SU-DHL-6 (cell line): Measurements from ENCODE around the gene BRD9.

Source experiments
- H2AFZ ChIP-seq: fragments of 200-600 bp; sonication (generic); 2 replicates; pipeline ENCODE4 v1.6.1; 2014; ENCODE audit warnings: low read depth, mild to moderate bottlenecking, moderate library complexity, mixed read lengths, antibody characterized with exemption, low read length; ENCODE audit not compliant: severe bottlenecking
- H3F3A ChIP-seq: fragments of 200-600 bp; shearing (Covaris generic); 2 replicates; pipeline ENCODE4 v1.6.0; 2016; ENCODE audit warnings: antibody characterized with exemption, mild to moderate bottlenecking; ENCODE audit not compliant: insufficient read depth
- H3K27ac ChIP-seq: fragments of 200-600 bp; sonication (generic); 2 replicates; pipeline ENCODE4 v1.5.1; 2016; ENCODE audit warnings: low read depth, mild to moderate bottlenecking, low read length, moderate library complexity, mixed read lengths
- H3K27me3 ChIP-seq: fragments of 200-600 bp; sonication (generic), shearing (Covaris generic); 2 replicates; pipeline ENCODE4 v1.6.0; 2014; ENCODE audit warnings: mild to moderate bottlenecking, low read length
- H3K36me3 ChIP-seq: fragments of 200-600 bp; sonication (generic); 2 replicates; pipeline ENCODE4 v1.6.1; 2014; ENCODE audit warnings: mild to moderate bottlenecking, low read length, mixed read lengths
- H3K4me2 ChIP-seq: fragments of 300-600, 200-600 bp; shearing (Covaris generic), sonication (generic); 2 replicates; pipeline ENCODE4 v1.6.0; 2014; ENCODE audit warnings: low read length, low read depth, mild to moderate bottlenecking; ENCODE audit not compliant: poor library complexity, severe bottlenecking
- H3K4me3 ChIP-seq: fragments of 200-600 bp; sonication (generic); 2 replicates; pipeline ENCODE4 v1.5.1; 2014; ENCODE audit warnings: antibody characterized with exemption, low read length, mild to moderate bottlenecking, mixed read lengths; ENCODE audit not compliant: insufficient read depth, poor library complexity, severe bottlenecking
- H3K79me2 ChIP-seq: fragments of 200-600 bp; sonication (generic); 2 replicates; pipeline ENCODE4 v1.6.1; 2014; ENCODE audit warnings: mild to moderate bottlenecking, low read length, moderate library complexity; ENCODE audit not compliant: insufficient read depth
- H3K9ac ChIP-seq: fragments of 200-600 bp; sonication (generic); 2 replicates; pipeline ENCODE4 v1.7.0; 2014; ENCODE audit warnings: mild to moderate bottlenecking, low read length
- H3K9me2 ChIP-seq: fragments of 200-600 bp; sonication (generic); replicated peaks from 2 replicates; pipeline ENCODE4 v1.6.1; 2014; ENCODE audit warnings: low read length; ENCODE audit not compliant: insufficient read depth
- H3K9me3 ChIP-seq: fragments of 200-600 bp; sonication (generic); 2 replicates; pipeline ENCODE4 v1.6.1; 2014; ENCODE audit warnings: low read length, mixed read lengths; ENCODE audit not compliant: insufficient read depth
- H4K20me1 ChIP-seq: fragments of 200-600 bp; sonication (generic); 2 replicates; pipeline ENCODE4 v1.6.1; 2014; ENCODE audit warnings: low read depth, mild to moderate bottlenecking, antibody characterized with exemption, low read length, moderate library complexity, mixed read lengths
- CTCF ChIP-seq: fragments of 200-600 bp; sonication (generic); IDR thresholded peaks from one replicate; pipeline ENCODE4 v1.5.1; 2017; ENCODE audit warnings: antibody characterized with exemption, mild to moderate bottlenecking, low read length, moderate library complexity; ENCODE audit not compliant: insufficient read depth, poor library complexity, severe bottlenecking
- EZH2phosphoT487 ChIP-seq: fragments of 200-600 bp; sonication (generic), shearing (Covaris generic); conservative IDR thresholded peaks from 2 replicates; pipeline ENCODE4 v1.6.1; 2018; ENCODE audit warnings: mild to moderate bottlenecking, antibody characterized with exemption, low read length, moderate library complexity, mixed read lengths

Gene BRD9

GRCh38 chr5:862367-863243 lies 30.0 kb downstream of the BRD9 start:
- H4K20me1 ChIP-seq = no peaks in the 10 kb centered on the region
- 0 out of 2 replicates have a peak, but pooled peaks cover 2% of the 10 kb centered on the region for H3F3A ChIP-seq
- H3K9ac ChIP-seq = no peak overlapping the region
- H3K36me3 ChIP-seq = no peaks in the 10 kb centered on the region
- TF ChIP-seq EZH2phosphoT487 = no peak
- no peak for TF ChIP-seq CTCF
- no peaks in the 10 kb centered on the region for H3K9me2 ChIP-seq
- H3K79me2 ChIP-seq = no peaks in the 10 kb centered on the region
- H3K27ac ChIP-seq = no peak overlapping the region
- no peaks in the 10 kb centered on the region for H3K27me3 ChIP-seq
- H2AFZ ChIP-seq = no peak overlapping the region
- H3K9me3 ChIP-seq = no peaks in the 10 kb centered on the region
- no peak overlapping the region for H3K4me3 ChIP-seq
- no peak overlapping the region for H3K4me2 ChIP-seq

- no peak overlapping the region for H3K4me3 ChIP-seq
- no peak overlapping the region for H3K9ac ChIP-seq
- H3K9me3 ChIP-seq = no peaks in the 10 kb centered on the region
- H2AFZ ChIP-seq = no peak overlapping the region
- no peaks in the 10 kb centered on the region for H3K79me2 ChIP-seq
- H3K27me3 ChIP-seq = no peaks in the 10 kb centered on the region
- 0 out of 2 replicates have a peak, but pooled peaks cover 2% of the 10 kb centered on the region for H3F3A ChIP-seq
- TF ChIP-seq CTCF = no peak
- no peak for TF ChIP-seq EZH2phosphoT487
- no peaks in the 10 kb centered on the region for H4K20me1 ChIP-seq
- H3K36me3 ChIP-seq = no peaks in the 10 kb centered on the region
- no peak overlapping the region for H3K27ac ChIP-seq
- H3K4me2 ChIP-seq = no peak overlapping the region
- no peaks in the 10 kb centered on the region for H3K9me2 ChIP-seq
Observed at GRCh38 chr5:861442-862366, 30.9 kb downstream of the BRD9 start.

- Histone ChIP-seq H3K9me3 (no peaks in the 10 kb centered on the region), H3K27me3 (no peaks in the 10 kb centered on the region), H3F3A (0 out of 2 replicates have a peak, but pooled peaks cover 2% of the 10 kb centered on the region), H3K4me3 (no peak overlapping the region), H2AFZ (no peak overlapping the region), H3K27ac (no peak overlapping the region), H3K79me2 (no peaks in the 10 kb centered on the region), H3K9ac (no peak overlapping the region), H4K20me1 (no peaks in the 10 kb centered on the region), H3K36me3 (no peaks in the 10 kb centered on the region), H3K4me2 (no peak overlapping the region), H3K9me2 (no peaks in the 10 kb centered on the region)
- TF ChIP-seq EZH2phosphoT487 (no peak), CTCF (no peak)
Observed at GRCh38 chr5:860506-861150, 32.0 kb downstream of the BRD9 start.
